Heart right ventricle (tissue), 16 donors: ENCODE results near the gene ADAMTS5. TPM values are rescaled to one million over a fixed set of nuclear protein-coding genes. Genes with fewer than 3 reads are reported as not detected.

Experiments used
- ATAC-seq, 8 donors: fragments of 200-7000 bp; cut with Tn5 transposase; one replicate each; pipeline ENCODE4 v1.9.1; 2020; ENCODE audit warnings: mild to moderate bottlenecking in 8 of 8, moderate library complexity in 8 of 8, moderate number of reproducible peaks in 1 of 8
- DNase-seq, 2 donors: peaks; one replicate each; pipeline ENCODE4 v3.0.0-alpha.2; 2020
- H3K27ac ChIP-seq, 10 donors: fragments of 200-600 bp; sonication (generic) in 2 of 10; one replicate each; pipeline versions ENCODE4 v1.5.0 to v1.8.0; 2020 to 2022; ENCODE audit warnings: mild to moderate bottlenecking in 3 of 10
- H3K27me3 ChIP-seq, 7 donors: fragments of 200-600 bp; one replicate each; pipeline ENCODE4 v1.8.0; 2021 to 2022; ENCODE audit warnings: mild to moderate bottlenecking in 2 of 7
- H3K36me3 ChIP-seq, 9 donors: fragments of 200-600 bp; sonication (generic) in 1 of 9; one replicate each; pipeline versions ENCODE4 v1.5.0 to v1.8.0; 2020 to 2022; ENCODE audit warnings: mild to moderate bottlenecking in 2 of 9
- H3K4me1 ChIP-seq, 9 donors: fragments of 200-600 bp; sonication (generic) in 1 of 9; one replicate each; pipeline versions ENCODE4 v1.5.0 to v1.8.0; 2020 to 2022; ENCODE audit warnings: mild to moderate bottlenecking in 4 of 9
- H3K4me3 ChIP-seq, 10 donors: fragments of 200-600 bp; sonication (generic) in 2 of 10; one replicate each; pipeline versions ENCODE4 v1.5.0 to v1.8.0; 2020 to 2022; ENCODE audit warnings: mild to moderate bottlenecking in 7 of 10, moderate library complexity in 2 of 10
- H3K9me3 ChIP-seq, 11 donors: fragments of 200-600 bp in 10 of 11; sonication (generic) in 2 of 11; one replicate each; pipeline versions ENCODE4 v1.5.0 to v1.8.0; 2013 to 2022; ENCODE audit warnings: mild to moderate bottlenecking in 2 of 11, control low read depth in 1 of 11, moderate library complexity in 1 of 11
- WGBS, 2 donors: extraction: QIAGEN DNeasy Blood & Tissue Kit; methylation state at CpG; one replicate each; pipeline ENCODE4 v1.1.7; 2013; ENCODE audit warnings: inconsistent platforms in 1 of 2; 5-methylcytosine and 5-hydroxymethylcytosine counted together
- intact Hi-C, 10 donors: fragments of 100-400 bp; cut with DNase I; formaldehyde crosslinking; loops; one replicate each; pipeline versions ENCODE4 v1.11.1 to v1.14.2; 2022
- polyA plus RNA-seq, 2 donors: library from polyadenylated mRNA; stranded (reverse); fragments of 200-250 nt; gene quantifications; one replicate each; pipeline ENCODE4 v1.2.3, GENCODE V29; 2013
- total RNA-seq, 10 donors: library from RNA; stranded (reverse); fragmentation: NEBNext Ultra II Directional in 3 of 10; extraction: Animal tissue kit (Norgen Biotek cat#: 25700) in 3 of 10; gene quantifications; one replicate each; pipeline versions ENCODE4 v1.2.1 to v1.2.4, GENCODE V29; 2021 to 2023
- TF ChIP-seq, protein P1 (sequence below), 9 donors: fragments of 200-600 bp; sonication (generic) in 2 of 9; IDR thresholded peaks; one replicate each; pipeline versions ENCODE4 v1.5.0 to v1.8.0; 2021 to 2022; ENCODE audit warnings: antibody characterized with exemption in 9 of 9, mild to moderate bottlenecking in 5 of 9, moderate library complexity in 1 of 9
- donor health status: Arrhythmogenic right ventricular cardiomyopathy.
- donor health status: ischemic (EF 13 %, LVEDD 7.1; RV severe dilation, severe dysfunction).
- donor health status: healthy with polysubstance abuse.
- donor health status: DM: no; HTN: yes; CAD: no.
- donor health status: DM: no; HTN: no; CAD: no.
- donor health status: ischemic (EF 25% LVEDD 6.9; RV normal size, moderate dysfunction).
- donor health status: ischemic (EF 25% LVEDD 5.7; RV mildly dilated, moderate dysfunction).
- donor health status: healthy.
- donor health status: DM: yes; HTN: yes; CAD: no.
- donor health status: Ischemic cardiomyopathy.
- donor health status: ischemic (EF 35%, LVEDD 5.7; RV mildly dilated, moderate dysfunction).
- donor health status: nonischemic (EF 11% LVEDD 7.7; RV severe dilation, severe dysfunction).
- donor health status: DM: yes; HTN: yes; CAD: no.
- donor health status: PGD.
- donor health status: ischemic (EF 29% LVEDD 5.4; RV normal size, mild dysfunction).
- donor health status: nonischemic (EF 23%, LVEDD 6.1; RV moderate dilation, normal function).

Gene ADAMTS5
- total and polyA plus RNA-seq, 12 donors = 1.6 to 7.1 (median 2.9) TPM

DNA sequence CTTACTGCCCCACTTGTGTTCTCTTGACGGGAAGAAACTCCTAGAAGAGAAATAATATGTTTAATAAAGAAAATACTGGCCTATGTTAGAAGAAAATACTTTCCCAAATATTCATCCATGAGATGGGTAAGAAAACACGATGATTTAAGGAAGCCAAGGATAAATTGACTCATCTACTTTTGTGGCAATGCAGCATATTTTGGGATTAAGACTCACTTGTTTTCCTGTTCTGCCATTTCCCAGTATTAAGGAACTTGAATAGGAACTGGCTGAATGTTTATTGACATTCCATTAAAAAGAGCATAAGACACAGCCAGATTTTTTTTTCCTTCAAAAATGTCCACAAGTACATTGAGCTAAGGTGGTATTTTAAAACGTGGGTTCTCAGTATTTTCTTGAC lies 10.9 kb upstream of the ADAMTS5 start:
- no peak for ATAC-seq
- Histone ChIP-seq H3K4me3 (no peak overlapping the region), H3K27ac (no peak overlapping the region), H3K27me3 (no peaks in the 10 kb centered on the region), H3K36me3 (no peaks in the 10 kb centered on the region), H3K9me3 (peaks cover 0 to 26% (median 0%) of the 10 kb centered on the region in 11 donors), H3K4me1 (peaks cover 0 to 4% (median 0%) of the 10 kb centered on the region in 9 donors)
- WGBS, 2 donors = 85 to 91% methylated on average over 3 of the region's 3 CpGs
- TF ChIP-seq, protein P1, sequence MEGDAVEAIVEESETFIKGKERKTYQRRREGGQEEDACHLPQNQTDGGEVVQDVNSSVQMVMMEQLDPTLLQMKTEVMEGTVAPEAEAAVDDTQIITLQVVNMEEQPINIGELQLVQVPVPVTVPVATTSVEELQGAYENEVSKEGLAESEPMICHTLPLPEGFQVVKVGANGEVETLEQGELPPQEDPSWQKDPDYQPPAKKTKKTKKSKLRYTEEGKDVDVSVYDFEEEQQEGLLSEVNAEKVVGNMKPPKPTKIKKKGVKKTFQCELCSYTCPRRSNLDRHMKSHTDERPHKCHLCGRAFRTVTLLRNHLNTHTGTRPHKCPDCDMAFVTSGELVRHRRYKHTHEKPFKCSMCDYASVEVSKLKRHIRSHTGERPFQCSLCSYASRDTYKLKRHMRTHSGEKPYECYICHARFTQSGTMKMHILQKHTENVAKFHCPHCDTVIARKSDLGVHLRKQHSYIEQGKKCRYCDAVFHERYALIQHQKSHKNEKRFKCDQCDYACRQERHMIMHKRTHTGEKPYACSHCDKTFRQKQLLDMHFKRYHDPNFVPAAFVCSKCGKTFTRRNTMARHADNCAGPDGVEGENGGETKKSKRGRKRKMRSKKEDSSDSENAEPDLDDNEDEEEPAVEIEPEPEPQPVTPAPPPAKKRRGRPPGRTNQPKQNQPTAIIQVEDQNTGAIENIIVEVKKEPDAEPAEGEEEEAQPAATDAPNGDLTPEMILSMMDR (IDR thresholded peaks at IDR 0.05) = no peak
- intact Hi-C loops = no loop called here
- DNase-seq = no peak

DNA sequence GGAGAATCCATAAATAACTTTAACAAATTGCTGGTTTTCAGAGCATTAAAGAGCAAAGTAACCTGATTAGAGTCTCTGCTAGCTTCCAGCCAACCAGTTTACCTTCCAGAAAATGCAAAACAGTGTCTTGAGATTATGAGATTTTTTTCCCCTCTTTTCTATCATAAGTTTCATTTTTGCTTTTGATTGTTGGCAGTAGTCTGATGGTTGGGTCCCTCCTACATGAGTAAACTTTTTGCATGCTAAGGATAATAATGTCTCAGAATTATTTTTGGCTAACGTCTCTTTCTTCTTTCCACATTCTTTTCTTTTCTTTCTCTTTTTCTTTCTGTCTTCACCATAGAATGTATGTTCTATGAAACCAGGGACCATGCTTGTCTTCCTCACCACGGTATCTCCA lies 6.3 kb upstream of the ADAMTS5 start:
- Histone ChIP-seq H3K4me3 (no peak overlapping the region), H3K4me1 (peaks cover 0 to 7% (median 0%) of the 10 kb centered on the region in 9 donors), H3K27ac (no peak overlapping the region), H3K9me3 (no peaks in the 10 kb centered on the region), H3K27me3 (peaks cover 0 to 21% (median 9%) of the 10 kb centered on the region in 7 donors), H3K36me3 (no peaks in the 10 kb centered on the region)
- DNase-seq (no peak), ATAC-seq (no peak)
- intact Hi-C loops = no loop called here
- 60 to 67% methylated on average over 2 of the region's 2 CpGs for WGBS, 2 donors
- TF ChIP-seq, protein P1 (IDR thresholded peaks at IDR 0.05) = no peak

DNA sequence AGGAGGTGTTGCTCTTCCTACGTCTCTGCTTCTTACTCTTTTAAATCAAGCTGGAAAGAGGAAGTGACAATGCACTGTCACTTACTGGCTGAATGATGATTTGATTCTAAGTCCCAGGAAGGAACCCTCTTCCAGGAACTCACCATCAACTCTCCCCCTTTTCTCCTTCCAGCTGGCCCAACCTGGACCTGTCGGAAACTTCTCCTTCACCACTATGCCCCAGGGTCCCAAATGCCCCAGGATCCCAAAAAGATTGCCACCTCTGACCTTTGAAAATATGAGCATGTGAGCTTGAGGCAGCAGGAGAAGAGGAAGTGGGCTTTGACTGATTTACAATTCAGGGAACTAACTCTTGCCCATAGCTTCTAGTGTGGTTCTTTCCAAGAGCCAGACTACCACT lies 5.3 kb upstream of the ADAMTS5 start:
- ATAC-seq (no peak), DNase-seq (no peak)
- Histone ChIP-seq H3K27ac (no peak overlapping the region), H3K9me3 (no peaks in the 10 kb centered on the region), H3K36me3 (no peaks in the 10 kb centered on the region), H3K4me3 (no peak overlapping the region), H3K4me1 (peaks cover 0 to 15% (median 7%) of the 10 kb centered on the region in 9 donors), H3K27me3 (peaks cover 0 to 31% (median 15%) of the 10 kb centered on the region in 7 donors)
- intact Hi-C loops = no loop called here
- TF ChIP-seq, protein P1 (IDR thresholded peaks at IDR 0.05) = no peak
- WGBS, 2 donors = 38 to 53% methylated on average over 2 of the region's 2 CpGs

DNA sequence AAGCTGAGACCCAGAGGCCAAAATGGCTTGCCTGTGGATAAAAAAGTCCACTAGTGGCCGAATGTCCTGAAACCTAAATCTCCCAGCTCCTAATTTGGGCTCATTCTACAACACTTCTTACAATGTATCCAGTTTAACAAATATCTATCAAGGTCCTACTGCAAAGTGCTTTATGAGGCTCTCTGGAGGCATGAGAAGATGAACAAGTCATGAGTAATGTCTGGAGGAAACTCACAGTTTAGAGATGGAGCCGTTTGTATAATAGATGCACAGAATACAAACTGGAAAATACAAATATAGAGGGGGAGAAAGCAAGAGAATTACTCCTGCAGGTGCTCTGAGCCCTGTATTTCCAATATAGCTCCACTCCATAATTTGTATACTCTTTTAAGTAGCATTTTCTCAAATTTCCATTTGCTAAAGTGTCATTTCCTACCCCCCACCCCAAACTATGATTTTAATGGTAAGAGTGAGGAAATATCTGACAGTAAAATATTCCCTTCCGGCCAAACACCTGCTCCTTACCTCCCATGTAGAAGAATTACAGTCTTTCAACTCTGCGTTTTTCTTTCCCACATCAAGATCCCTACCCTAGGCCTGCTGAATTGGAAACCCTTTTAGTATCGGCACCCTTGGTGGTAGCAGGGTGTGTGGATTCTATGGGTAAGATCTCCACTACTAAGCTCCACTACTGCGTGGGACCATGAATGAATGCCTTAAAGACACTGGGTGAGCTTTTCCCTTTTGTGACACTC lies 3.3 kb upstream of the ADAMTS5 start:
- no peak for ATAC-seq
- WGBS, 2 donors = 85 to 88% methylated on average over 6 of the region's 6 CpGs
- Histone ChIP-seq H3K4me1 (peaks cover 0 to 27% (median 15%) of the 10 kb centered on the region in 9 donors), H3K27ac (no peak overlapping the region), H3K27me3 (peaks cover 0 to 52% (median 27%) of the 10 kb centered on the region in 7 donors), H3K36me3 (no peaks in the 10 kb centered on the region), H3K9me3 (no peaks in the 10 kb centered on the region), H3K4me3 (no peak overlapping the region)
- no peak for DNase-seq
- TF ChIP-seq, protein P1 (IDR thresholded peaks at IDR 0.05) = no peak
- intact Hi-C loops = loop anchor here in 3 of 10 donors (10.0 kb wide), 3 partner anchors 275 to 595 kb away; no protein-coding TSS in a partner anchor
